SH-SY5Y (cell line): ENCODE data around the gene TMEM271.

Source experiments
- GATA2 ChIP-seq: IDR thresholded peaks from 2 replicates; pipeline ENCODE4 v1.6.1; 2011; ENCODE audit warnings: mild to moderate bottlenecking, low read depth, low read length
- GATA3 ChIP-seq: IDR thresholded peaks from 2 replicates; pipeline ENCODE4 v1.6.1; 2011; ENCODE audit warnings: low read depth, mild to moderate bottlenecking, low read length, moderate library complexity

The TMEM271 gene

DNA sequence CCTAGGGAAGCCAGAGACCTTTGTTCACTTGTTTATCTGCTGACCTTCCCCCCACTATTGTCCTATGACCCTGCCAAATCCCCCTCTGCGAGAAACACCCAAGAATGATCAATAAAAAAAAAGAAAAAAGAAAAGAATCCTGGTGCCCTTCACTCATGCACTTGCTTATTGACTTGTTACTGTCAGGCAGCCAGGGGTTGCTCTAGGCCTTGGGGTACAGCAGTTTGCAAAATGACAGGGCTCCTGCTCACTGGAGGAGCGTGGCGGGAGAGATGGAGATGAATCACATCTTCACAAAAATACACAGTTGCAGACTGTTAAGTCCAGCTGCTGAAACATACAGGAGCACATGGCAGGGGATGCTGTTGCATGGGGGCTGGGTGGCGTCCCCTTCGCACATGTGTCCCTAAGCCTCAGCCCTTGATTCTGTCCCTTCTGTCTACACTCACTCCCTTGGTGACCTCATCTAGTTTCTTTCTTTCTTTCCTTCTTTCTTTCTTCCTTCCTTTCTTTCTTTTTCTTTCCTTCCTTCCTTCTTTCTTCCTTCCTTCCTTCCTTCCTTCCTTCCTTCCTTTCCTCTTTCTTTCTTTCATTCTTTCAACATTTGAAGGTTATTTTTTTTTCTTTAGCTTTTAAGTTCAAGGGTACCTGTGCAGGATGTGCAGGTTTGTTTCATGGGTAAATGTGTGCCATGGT, 16.9 kb upstream of the TMEM271 start:
- TF ChIP-seq GATA3, result no peak

DNA sequence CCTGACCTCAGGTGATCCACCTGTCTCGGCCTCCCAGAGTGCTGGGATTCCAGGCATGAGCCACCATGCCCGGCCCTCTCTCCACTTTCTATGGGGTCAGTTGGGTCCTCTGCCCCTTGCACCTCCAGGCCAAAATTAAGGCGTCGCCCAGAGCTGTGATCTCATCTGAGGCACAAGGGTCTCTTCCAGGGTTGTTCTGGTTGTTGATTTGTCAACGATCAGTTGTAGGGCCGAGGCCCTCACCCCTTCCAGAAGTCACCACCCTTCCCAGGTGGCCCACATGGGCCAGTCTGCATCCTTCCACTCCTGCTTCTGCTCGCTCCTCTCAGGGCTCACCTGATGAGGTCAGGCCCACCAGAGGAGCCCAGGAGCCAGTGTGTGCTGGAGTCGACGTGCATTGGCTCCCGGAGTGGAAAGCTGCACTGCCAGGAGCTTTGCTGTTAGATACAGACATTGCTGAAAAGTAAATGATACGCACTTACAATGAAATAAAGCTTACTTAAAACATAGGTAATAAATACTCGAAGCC, 14.3 kb upstream of the TMEM271 start:
- no peak for TF ChIP-seq GATA3
- TF ChIP-seq GATA2, result no peak

DNA sequence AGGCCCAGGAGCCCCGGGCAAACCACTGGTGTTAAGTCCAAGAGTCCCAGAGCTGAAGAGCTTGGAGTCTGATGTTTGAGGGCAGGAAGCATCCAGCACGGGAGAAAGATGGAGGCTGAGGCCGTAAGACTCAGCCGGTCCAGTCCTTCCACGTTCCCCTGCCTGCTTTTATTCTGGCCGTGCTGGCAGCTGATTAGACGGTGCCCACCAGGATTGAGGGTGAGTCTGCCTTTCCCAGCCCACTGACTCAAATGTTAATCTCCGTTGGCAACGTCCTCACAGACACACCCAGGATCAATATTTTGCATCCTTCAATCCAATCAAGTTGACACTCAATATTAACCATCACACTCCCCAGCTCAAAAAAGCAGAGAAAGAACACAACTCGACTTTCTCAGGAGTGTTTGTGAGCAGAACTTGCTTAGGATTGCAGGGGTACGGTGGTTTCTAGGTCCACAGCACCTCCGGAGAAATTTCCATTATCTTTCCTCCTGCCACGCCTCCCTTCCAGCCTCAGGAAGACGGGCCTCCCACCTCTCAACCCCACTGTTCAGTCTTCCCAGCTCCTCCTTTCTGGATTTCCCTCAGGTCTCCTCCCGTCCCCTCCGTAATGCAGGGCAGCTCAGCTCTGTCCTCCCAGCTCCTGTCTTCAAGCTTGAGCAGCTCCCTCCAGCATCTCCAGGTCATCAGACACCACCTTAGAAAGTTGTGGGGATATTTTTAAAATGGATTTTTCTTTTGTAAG, 13.3 kb upstream of the TMEM271 start:
- TF ChIP-seq GATA3, result no peak
- no peak for TF ChIP-seq GATA2

DNA sequence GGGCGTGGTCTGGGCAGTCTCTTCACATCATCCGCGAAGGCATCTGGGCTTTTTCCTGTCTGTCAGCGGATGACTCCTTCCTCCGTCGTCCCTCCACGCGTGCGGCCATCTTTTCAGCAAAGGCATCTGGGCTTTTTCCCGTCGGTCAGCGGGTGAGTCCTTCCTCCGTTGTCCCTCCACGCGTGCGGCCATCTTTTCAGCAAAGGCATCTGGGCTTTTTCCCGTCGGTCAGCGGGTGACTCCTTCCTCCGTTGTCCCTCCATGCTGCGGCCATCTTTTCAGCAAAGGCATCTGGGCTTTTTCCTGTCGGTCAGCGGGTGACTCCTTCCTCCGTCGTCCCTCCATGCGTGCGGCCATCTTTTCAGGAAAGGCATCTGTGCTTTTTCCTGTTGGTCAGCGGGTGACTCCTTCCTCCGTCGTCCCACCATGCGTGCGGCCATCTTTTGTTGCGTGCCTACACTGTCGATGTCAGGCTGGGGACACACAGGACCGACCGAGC, 12.3 kb upstream of the TMEM271 start:
- TF ChIP-seq GATA2 (no peak), GATA3 (no peak)

DNA sequence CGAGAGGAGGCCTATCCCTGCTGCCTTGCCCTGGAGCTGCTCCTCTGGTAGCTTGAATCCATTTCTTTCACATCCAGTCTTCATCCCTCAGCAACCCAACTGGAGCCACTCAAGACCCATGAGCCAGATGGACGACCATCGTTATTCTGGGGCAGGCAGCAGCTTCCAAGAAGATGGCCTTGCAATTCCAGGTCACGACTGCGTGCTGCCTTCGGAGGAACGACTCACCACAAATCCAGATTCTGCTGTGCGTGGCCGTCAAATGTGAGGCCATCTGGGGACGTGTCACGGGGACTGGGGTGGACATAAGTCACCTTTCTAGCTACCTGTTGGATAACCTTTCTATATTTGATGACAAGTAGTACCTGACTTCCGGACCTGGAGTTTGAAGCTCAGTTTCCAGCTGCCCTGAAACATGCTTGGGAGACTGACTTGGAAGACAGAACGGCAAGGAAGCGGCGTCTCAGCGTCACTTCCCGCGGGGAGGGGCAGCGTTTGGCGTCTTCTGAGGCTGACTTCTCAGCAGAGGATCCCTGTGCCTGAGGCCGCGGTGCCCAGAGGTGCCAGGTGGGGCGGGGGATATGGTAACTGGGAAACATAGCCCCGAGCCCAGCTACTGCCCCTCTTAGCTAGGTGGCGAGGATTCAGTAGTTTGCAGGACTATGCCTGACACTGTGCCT, 11.7 kb upstream of the TMEM271 start:
- TF ChIP-seq GATA3 (no peak), GATA2 (no peak)

DNA sequence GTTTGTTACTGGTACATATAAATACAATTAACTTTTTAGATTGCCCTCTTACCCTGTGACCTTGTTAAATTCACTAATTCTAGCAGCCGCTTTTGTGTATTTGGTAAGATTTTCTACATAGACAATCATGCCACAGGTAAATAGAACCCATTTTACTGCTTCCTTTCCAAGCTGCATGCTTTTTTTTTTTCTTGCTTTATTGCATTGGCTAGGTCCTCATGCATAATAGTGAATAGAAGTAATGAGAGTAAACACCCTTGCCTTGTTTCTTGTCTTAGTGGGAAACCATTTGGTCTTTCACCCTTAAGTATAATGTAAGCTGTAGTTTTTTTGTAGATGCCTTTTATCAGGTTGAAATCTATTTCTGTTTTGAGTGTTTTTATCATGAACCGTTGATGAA, 7.7 kb upstream of the TMEM271 start:
- no peak for TF ChIP-seq GATA3
- TF ChIP-seq GATA2, result no peak

DNA sequence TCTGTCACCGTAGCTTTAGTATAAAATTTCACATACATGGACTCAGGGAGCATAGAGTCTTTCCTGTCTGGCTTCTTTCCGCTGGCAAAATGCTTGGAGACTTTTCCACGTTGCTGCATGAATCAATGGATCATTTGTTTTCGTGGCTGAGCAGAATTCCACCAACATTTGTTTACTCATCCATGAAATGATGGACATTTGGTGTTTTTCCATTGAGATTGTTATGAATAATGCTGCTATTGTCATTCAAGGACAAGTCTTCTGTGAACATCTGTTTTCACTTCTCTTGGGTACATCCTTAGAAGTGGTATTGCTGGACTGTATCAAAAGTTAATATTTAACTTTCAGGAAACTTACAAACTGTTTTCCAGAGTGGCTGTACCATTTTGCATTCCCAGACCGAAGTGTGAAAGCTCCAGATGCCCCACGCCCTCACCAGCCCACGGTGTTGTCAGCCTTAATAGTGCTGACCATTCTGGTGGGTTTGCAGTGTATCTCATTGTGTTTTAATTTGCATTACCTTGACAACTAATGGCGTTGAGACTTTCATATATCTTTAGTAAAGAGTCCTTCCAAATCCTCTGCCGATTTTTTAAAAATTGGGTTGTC, 5.8 kb upstream of the TMEM271 start:
- TF ChIP-seq GATA3, result no peak
- TF ChIP-seq GATA2, result no peak

DNA sequence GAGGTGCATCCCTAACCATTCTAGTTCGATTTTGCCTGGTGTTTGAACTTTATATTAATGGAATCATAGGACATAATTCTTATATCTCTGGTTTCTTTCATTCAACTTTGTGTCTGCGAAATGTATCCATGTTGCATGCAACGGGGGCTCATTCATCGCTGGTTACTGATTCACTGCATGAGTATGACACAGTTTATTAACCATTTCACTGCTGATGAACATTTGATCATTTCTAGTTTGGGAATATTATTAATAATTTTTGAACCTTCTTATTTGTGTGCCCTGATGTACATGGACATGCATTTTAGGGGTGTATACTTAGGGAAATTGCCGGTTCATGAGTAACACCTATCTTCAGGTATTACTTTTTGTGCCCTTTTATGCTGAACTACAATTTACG, 5.1 kb upstream of the TMEM271 start:
- TF ChIP-seq GATA3 (no peak), GATA2 (no peak)

DNA sequence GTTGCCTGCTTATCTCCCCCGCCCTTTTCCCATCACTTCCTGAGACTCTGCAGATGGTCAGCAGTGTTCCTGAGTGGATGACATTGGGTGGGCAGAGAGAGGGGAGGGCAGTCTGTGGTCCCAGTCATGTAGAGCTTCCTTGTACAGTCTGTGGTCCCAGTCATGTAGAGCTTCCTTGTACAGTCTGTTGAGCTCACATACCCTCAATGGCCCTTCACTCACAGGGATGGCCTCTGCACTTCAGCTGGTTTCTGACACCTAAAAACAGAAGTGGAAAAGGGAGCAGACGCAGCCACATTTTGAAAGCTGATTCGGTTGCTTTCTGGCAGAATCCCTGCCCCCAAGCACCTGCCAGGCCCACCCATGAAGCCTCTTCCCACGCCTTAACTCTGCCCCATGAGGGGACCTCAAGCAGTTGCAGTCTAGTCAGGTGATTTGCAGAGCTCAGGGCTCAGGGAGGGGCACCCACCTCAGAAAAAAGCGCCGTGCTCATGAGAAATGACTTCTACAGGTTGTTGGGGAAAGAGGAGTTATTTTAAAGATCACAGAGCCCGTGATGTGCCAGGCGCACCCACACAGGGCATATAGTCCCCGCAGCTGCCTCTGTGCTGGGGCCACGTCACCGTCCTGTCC, 3.6 kb upstream of the TMEM271 start:
- TF ChIP-seq GATA2 (no peak), GATA3 (no peak)

DNA sequence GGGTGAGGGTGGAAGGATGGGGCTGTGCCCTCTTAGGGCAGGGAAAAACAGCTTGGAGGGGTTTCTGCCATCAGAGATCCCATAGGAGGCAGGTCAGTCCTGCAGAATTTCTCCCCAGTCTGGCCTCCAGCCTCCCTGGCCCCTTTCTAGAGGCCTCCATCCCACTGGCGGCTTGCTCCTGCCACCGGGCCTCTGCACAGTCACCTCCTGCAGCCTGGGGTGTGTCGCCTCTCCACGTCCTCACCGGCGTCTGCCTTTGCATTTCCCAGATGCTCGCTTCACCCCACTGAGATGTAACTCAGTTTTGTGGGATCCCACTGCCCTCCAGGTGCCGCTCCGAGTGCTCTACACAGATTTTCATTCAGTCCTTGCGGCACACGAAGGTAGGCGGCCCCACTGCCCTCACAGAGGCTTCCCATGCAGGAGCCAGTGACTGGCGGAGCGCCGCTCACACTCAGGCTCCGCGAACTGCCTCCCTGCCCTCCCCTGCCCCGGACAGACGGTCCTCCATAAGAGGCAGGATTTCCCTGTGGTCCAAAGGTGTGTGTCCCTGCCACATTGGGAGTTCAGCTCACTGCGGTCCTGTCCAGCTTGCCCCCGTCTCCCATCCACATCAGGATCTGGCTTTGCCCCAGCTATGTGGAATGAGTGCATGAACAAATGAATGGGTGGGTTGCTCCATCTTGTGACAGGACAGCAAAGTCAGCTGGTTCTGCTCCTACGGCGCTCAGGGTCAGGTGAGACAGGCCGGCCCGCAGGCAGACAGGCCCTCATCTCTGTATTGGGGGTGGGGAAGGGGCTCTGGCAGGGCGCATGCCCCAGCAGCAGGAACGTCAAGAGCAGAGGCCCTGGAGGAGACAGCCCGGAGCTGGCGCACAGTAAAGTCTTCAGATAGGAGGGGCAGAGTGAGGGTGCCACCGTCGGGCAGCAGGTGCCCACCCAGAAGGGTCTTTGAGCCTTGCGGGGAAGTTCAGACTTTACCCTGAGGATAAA, 2.7 kb upstream of the TMEM271 start:
- TF ChIP-seq GATA3 (no peak), GATA2 (no peak)

DNA sequence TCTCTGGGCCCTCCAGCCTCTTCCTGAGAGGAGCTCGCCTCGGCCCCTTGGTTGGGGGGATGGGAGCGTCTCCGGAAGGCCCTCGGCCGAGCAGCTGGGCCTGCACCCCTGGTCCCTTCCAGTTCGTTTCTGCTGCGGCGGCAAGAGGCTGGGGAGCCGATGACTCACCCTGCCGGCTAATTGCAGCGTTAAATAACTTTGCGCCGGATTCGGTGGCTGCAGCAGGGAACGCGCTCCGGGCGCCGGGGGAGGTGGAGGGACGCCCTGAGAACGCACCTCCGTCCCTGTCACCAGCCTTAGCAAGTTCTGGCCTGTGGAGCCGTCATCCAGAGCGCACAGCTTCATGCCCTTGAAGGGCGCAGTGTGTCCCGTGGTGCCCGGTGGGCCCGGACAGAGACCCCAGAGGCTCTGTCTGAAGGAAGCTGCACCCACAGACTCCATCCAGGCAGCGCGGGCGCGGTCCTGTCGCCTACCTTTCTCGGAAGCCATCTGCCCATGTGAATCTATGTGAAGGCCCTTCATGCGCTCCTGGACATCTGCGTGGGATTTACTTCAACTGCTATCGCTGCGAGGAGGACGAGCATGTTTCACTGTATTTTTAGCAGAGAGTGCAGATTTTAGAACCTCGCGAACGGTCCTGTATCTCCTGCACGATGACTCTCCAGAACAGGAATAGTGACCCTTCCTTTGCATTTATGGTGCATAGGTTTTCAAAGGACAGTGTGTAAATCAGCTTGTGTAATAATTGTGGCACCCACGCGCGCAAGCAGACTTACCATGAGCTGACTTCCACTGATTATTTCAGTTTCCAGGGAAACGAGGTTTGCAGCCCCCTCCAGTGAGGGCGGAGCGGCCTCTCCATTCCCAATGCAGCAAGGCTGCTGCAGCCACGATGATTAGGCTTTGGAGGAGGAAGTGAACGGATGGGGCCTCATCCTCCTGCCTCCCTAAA, 1.7 kb upstream of the TMEM271 start:
- no peak for TF ChIP-seq GATA3
- no peak for TF ChIP-seq GATA2

DNA sequence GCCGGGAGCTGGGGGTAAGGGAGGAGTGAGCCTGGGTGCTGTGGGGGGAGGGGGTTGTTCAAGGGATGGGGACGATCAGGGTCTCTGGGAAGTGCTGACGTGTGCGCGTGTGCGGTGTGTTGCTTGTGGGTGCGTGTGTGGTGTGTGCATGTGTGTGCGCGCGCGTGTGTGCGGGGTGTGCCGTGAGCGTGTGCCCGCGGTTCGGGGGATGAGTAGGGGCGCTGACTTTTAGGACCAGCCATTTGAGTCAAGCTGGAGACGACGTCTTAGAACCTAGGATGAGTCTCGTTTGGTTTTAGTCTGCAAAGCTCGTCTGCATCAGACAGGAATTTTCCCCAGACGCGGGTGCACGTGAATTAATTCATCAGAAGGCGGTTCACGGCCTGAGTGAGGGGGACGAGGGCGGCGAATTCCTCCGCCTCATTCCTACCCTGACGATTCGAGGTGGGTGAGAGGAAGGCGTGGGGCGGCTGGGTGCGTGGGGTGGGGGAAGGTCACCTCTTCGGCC, 950 bp upstream of the TMEM271 start:
- no peak for TF ChIP-seq GATA3
- TF ChIP-seq GATA2, result no peak
